PC-3 (cell line): ENCODE measurements around the gene ZNF487.

Source experiments
- EZH2 ChIP-seq: fragments of 300-600 bp; sonication (generic); IDR thresholded peaks from one replicate; pipeline ENCODE4 v1.6.1; 2017; ENCODE audit warnings: antibody characterized with exemption, mild to moderate bottlenecking, low read length; ENCODE audit not compliant: unreplicated experiment
- EZH2phosphoT487 ChIP-seq: fragments of 300-600 bp; sonication (generic); IDR thresholded peaks from 2 replicates; pipeline ENCODE4 v1.6.1; 2018; ENCODE audit warnings: mild to moderate bottlenecking, antibody characterized with exemption, low read length, borderline replicate concordance
- TF ChIP-seq, protein P1 (sequence below): fragments of 300-600 bp; sonication (generic); conservative IDR thresholded peaks from 2 replicates; pipeline ENCODE4 v1.5.1; 2017; ENCODE audit warnings: antibody characterized with exemption, low read depth, mild to moderate bottlenecking, low read length

DNA sequence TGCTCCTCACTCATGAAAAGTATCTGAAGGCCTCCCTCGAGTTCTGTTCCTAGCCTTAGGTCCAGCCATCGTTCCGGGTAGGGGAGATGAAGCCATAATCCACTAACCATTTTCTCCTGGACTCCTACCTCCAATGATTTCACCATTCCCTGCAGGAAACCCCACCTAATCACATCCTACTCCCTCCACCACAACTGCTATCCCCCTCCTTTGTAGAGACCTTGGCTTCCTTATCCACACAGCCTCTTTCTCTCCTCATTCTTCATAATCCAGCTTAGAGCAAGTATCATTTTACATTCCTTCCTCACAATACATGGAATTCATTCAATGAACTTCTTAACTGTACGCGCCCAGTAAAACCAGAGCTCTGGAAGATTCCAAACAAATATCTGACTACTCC is 46.6 kb upstream of the ZNF487 start:
- TF ChIP-seq EZH2 (no peak), EZH2phosphoT487 (no peak)
- TF ChIP-seq, protein P1, sequence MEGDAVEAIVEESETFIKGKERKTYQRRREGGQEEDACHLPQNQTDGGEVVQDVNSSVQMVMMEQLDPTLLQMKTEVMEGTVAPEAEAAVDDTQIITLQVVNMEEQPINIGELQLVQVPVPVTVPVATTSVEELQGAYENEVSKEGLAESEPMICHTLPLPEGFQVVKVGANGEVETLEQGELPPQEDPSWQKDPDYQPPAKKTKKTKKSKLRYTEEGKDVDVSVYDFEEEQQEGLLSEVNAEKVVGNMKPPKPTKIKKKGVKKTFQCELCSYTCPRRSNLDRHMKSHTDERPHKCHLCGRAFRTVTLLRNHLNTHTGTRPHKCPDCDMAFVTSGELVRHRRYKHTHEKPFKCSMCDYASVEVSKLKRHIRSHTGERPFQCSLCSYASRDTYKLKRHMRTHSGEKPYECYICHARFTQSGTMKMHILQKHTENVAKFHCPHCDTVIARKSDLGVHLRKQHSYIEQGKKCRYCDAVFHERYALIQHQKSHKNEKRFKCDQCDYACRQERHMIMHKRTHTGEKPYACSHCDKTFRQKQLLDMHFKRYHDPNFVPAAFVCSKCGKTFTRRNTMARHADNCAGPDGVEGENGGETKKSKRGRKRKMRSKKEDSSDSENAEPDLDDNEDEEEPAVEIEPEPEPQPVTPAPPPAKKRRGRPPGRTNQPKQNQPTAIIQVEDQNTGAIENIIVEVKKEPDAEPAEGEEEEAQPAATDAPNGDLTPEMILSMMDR = no peak
